GM21367 (cell line): Measurements from ENCODE around the gene TRIM47.
"Not testable (repeated sequence)": the region's sequence is repeated elsewhere in the genome, so short reads cannot be mapped to it uniquely, and the experiment has no call there.

ENCODE experiments used
- ATAC-seq: cut with Tn5 transposase; IDR thresholded peaks from one replicate; pipeline ENCODE4 v1.9.1; 2021; ENCODE audit not compliant: unreplicated experiment

Gene TRIM47

DNA sequence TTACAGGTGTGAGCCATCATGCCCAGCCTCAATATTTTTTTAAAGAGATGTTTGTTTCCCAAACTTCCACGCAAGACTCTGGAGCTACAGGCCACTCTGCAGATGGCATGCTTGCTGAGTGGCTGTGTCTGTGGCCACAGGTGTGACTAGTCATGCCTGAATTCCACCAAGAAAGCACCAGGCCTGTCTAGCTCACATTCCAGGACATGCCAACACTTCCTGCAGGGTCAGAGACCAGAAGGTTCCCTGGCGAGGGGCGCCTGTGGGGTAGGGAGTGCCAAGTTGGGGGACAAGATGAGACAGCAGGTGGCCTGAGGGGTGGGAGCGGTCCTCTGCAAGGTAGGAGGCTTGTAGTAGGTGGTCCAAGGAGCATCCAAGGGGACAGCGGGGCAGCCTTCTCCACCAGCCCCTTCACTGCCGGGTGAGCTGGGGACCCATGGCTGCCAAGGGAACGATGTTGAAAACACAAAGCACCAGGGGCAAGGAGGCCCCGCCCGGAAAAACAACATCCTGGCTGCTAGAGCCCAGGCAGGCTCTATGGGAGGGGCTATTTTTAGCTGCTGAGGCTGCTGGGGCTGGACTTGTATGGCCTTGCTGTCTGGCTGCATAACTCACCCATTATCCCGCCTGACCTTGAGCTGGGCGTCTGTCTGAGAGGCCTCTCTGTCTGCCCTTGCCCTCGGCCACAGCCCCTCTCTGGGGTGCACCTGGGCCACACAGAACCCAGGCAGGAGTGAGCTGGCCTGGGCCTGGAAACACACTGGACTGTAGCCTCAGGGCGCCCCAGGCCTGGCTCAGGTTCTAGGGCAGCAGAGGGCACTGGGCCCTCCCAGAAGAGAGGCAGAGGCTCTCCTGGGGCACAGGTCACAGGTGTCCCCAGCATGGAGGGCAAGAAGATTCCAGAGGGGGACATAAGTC is 5.7 kb downstream of the TRIM47 start:
- ATAC-seq: no peak

DNA sequence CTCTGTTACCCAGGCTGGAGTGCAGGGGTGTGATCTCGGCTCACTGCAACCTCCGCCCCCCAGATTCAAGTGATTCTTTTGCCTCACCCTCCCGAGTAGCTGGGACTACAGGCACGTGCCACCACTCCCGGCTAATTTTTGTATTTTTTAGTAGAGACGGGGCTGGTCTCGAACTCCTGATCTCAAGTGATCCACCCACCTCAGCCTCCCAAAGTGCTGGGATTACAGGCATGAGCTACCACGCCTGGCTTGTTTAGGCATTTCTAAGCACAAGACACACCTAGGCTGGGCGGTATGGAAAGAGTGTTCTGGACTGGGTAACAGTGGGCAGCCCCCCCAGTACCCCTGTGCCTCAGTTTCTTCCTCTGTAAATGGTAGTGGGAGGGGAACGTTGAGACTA is 8.2 kb downstream of the TRIM47 start:
- ATAC-seq: not testable (repeated sequence)

DNA sequence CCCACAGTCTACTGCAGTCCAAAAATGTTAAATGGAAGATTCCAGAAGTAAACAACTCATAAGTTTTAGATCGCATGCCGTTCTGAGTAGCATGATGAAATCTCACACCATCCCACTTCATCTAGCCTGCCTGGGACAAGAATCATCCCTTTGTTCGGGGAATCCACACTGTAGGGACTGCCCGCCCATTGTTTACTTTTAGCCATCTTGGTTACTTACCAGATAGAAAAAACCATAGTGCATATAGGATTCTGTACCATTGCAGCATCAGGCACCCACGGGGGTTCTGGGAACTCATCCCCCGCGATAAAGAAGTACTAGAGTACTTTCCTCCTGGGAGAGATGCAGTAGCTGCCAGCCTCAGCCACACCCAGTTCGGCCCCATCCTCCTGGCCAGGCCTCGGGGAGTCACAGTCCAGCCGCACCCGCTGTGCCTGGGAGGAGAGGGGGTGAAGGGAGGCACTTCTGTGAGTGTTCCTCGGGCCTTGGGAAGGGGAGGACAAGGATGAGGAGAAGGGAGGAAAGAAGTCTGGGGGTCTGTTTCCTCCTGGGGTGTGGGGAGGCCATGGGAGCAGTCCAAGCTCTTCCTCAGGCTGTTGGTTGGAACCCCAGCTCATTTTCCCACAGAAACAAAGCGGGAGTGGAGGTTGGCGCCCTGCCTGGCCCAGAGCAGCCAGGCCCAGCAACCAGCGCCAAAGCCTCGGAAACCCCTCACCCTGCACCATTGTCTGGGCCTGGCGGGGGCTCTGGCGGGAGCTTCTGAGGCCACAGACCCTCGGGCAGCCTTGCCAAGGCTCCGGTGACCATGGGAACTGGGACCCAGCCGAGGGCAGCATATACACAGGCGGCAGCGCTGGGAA is 8.9 kb downstream of the TRIM47 start:
- no peak for ATAC-seq

DNA sequence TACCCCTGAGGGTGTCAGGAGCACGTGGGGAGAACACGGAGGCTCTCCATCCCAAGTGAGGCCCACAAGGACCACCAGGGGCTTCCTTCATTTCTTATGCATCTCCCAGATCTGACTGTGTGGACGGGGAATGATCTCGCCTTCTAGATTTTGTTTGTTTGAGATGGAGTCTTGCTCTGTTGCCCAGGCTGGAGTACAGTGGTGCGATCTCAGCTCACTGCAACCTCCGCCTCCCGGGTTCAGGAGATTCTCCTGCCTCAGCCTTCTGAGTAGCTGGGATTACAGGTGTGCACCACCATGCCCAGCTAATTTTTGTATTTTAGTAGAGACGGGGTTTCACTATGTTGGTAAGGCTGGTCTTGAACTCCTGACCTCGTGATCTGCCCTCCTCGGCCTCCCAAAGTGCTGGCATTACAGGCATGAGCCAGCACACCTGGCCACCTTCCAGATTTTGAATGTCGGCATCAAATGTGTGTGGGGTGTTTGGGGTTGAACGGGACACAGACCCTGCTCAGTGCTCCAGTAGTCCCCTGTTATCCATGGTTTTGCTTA is 9.6 kb downstream of the TRIM47 start:
- ATAC-seq: not testable (repeated sequence)

DNA sequence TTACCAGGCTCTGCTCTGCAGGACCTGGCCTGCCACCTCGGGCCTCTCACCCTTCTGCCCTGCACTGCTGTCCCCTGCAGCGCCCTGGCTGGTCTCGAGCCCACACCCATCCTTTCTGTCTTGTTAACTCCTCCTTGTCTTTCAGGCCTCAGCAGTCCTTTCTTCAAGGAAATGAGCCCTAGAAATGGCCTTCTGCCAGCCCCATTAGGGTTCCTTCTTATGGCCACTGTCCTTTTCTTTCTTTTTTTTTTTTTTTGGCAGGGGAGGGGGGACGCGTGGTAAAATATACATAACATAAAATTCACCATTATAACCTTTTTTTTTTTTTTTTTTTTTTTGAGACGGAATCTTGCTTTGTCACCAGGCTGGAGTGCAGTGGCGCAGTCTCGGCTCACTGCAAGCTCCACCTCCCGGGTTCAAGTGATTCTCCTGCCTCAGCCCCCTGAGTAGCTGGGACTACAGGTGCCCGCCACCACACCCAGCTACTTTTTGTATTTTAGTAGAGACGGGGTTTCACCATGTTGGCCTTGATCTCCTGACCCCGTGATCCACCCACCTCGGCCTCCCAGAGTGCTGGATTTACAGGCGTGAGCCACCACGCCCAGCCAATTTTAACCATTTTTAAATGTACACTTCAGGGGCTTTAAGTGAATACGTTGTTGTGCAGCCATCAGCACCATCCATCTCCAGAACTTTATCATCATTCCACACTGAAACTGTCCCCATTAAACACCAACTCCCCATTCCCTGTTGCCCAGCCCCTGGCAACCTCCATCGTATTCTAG is 12.8 kb downstream of the TRIM47 start:
- ATAC-seq: not testable (repeated sequence)

DNA sequence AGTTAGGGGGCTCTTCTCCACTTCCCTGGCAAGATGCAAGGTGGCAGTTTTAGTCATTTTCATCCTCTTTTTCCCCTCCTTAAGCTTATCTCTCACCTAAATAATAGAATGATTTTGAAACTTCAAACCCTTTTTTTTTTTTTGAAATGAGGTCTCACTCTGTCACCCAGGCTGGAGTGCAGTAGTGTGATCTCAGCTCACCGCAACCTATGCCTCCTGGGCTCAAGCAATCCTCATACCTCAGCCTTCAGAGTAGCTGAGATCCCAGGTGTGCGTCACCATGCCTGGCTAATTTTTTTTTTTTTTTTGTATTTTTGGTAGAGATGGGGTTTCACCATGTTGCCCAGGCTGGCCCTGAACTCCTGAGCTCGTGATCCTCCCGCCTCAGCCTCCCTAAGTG is 13.5 kb downstream of the TRIM47 start:
- peak; percentile 25 for ATAC-seq

DNA sequence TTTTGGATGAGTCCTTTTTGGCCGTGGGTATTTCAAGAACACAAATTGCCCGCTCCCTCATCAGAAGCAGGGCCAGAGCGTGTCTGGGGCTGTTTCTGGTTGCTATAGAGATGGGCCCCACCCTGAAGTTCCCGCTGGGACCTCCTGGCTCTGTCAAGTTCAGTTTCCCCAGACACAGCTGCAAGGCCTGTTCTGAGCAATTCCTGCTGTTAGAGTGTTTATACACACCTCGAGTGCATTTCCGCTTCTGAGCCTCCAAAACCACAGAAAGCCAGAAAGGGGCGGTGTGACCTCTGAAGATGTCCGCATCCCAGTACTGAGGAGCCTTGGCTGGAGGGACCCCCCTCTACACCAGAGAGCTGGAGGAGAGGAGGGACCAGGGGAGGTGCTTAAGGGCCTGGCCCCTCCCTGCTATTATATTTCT is 13.9 kb downstream of the TRIM47 start:
- peak; percentile 81 for ATAC-seq

DNA sequence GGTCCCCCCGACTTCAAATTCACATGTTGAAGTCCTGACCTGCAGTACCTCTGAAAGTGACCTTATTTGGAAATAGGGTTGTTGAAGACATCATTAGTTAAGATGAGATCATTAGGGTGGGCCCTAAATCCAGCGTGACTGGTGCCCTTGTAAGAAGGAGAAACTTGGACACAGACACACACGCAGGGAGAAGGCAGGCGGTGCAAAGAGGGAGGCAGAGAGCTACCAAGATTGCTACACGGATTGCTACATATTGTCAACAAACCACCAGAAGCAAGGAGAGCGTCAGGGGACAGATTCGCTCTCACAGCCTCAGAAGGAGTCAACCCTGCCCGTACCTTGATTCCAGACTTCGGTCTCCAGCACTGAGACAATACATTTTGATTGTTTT is 16.5 kb downstream of the TRIM47 start:
- no peak for ATAC-seq

DNA sequence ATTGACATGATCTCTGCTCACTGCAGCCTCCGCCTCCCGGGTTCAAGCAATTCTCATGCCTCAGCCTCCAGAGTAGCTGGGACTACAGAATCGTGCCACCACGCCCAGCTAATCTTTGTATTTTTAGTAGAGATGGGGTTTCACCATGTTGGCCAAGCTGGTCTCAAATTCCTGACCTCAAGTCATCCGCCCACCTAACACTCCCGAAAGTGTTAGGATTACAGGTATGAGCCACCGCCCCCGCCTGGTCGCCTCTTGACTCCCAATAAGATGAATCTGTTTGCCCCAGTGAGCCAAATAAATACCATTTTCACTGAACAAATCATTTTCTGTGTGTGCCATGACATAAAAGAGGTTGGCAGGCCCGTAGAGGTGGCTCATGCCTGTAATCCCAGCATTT is 19.0 kb downstream of the TRIM47 start:
- ATAC-seq: not testable (repeated sequence)

DNA sequence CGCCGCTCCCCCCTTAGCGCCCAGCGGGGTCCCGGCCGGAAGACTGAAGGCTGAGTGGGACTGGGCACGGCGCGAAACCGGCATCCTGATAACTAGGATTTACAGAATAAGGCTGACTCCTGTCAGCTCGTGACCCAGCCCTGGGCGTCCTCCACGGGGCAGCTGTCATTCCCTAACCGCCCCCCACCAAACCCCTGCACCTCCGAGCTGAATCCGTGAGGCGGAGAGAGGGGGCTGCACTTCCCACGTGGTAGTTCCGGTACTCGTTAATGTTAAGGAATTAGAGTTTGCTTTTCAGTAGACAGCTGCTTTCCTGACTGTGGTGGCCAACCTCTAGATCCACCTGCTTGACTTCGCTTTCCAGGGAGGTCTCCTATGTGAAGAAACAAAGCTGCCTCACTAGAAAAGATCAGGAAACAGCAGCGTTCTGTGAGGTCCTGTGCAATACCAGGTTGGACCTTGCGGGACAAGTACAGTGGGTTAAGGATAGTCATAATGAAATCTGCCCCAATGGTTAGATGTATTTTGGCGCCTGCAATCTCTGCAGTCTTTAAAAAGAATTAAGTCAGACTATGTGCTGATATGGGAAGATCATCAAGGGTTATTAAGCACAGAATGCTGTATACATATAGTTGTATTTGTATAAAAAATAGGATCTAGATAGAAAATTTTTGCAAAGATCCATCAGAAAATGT is 22.2 kb downstream of the TRIM47 start:
- ATAC-seq: peak; percentile 1

DNA sequence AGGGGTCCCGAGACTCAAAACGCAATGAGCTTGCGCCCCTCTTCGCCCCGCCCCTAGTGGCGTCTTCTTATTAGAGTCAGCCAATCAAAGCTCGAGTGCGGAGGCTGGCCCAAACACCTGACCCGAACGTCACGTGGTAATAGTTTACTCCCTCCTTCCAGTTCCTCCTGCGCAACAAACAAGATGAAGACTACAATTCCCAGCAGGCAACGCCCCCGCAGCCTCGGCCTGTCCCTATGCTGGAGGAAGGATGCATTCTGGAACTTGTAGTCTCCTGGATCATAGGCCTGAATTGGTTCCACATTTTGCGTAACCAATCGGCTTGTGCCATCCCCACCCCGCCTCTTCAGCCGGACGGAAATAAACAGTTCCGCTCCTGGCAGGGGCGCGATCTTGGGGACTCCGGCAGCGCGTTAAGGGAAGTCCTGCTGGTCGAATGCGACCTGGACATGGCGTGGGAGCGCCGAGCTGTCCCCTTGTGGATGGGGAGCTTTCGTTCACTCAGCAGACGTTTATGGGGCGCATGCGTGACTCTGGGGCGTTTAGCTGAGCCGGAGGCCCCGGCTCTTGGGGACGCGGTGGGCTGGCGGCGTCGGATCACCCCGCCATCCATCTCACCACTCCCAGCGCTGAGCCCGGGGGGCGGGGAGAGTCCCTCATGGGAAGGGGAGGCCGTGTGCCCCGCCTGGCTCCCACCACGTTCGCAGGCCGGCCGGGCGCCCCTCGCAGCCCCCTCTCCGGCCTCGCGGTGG is 22.9 kb downstream of the TRIM47 start, which contains the start of gene WBP2:
Gene WBP2, minus strand, starts transcription at position 26 of the 752 bp plus-strand sequence. CDS start 38 bp downstream, outside the sequence.
- ATAC-seq: peak; percentile 82

DNA sequence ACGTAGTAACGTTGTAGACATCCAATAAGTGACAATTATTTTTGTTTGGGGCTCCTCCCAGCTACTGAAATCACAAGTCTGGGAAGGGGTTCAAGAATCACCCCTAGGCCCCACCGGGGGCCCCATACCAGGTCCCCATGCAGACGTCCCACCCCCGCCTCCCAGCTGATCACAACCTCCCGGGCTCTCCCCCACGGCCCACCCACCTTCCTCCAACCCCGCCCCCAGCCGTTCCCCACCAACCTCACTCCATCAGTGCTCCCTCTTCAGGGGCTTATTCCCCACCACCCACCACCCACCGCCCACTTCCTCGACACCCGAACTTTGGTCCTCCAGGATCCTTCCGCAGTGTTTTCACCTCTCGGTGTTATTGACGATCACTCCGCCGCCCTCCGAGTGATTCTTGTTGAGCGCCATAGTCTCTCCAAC is 23.5 kb downstream of the TRIM47 start:
- ATAC-seq: no peak

DNA sequence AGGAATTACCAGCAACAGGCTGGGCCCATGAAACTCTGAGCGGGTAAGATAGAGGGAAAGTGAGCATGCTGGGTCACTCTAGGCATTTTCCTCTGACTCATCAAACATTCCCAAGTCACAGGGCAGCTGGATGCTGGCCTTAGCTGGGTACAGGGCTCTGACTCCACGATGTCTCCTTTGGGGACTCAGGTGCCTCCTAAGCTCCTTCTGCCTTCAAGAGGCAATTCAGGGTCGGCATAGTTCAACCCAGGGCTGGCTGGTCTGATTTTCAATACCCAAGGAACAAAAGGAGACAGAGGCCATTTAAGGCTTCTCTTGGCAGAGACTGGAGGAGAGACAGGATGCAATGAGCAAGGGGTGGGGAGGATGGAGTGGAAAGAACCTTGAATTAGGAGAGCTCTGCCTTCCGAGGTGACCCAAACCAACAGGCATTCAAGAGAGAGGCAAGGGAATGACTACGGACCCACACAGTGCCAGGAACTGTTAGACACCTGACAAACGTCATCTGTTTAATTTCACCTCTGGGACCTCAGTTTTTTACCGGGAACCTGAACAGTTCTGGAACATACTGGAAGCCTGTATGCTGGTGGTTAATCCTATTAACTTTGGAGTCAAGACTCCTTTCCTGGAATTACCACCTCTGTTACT is 24.2 kb downstream of the TRIM47 start:
- ATAC-seq: no peak

DNA sequence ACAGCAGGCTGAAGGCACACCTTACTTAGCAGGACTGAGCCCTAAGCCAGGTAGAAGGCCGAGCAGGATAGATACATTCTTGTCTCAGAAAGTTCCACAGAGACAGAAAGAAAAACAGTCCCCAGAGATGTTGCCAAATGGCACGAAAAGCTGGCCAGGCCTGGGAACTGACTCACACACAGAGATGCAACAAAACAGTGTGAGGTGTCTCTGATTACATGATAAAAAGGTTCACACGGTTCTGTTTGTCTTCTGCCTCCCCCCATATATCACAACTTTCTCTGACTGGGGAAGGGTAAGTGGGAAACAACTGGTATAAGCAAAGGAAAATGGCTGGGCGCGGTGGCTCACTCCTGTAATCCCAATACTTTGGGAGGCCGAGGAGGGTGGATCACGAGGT is 24.9 kb downstream of the TRIM47 start:
- no peak for ATAC-seq

DNA sequence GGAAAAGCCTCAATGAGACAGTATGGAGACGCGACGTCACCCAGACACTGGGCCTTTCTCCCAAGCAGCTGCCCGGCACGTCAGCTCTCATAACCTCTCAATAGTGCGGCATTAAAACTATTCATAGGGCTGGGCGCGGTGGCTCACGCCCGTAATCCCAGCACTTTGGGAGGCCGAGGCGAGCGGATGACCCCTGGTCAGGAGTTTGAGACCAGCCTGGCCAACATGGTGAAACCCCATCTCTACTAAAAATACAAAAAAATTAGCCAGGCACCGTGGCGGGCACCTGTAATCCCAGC is 26.7 kb downstream of the TRIM47 start:
- not testable (repeated sequence) for ATAC-seq

DNA sequence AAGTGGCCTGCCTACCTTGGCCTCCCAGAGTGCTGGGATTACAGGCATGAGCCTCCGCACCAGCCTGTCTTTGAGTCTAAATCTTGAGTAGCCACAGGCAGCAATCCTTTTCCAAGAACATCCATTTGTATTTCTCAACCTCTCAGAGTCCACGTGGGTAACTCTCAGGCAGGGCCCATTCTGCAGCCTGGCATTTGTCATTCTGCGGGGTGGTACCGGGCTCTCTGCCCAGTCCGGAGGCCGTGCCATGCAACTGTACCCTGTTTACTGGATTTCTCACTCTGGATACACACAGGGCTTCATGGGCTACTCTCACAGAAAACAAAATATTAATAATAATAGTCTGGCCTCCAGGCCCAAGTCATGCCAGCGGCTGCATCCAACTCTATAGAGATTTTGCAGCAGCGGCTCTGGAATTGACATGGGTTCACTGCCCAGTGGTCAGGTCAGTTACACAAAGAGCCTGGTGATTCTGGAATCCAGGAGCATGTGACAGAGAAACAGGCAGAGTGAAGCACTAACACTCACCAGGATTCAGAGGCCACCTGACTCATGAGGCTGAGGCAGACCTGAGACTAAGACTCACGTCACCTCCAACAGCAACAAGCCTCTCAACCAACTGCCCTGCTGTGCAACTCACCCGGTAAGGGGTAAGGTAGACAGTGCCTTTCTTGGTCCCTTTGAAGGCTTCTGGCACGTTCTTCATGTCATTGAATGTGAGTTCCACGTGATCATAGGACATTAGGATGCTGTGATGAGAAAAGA is 27.3 kb downstream of the TRIM47 start:
- no peak for ATAC-seq

DNA sequence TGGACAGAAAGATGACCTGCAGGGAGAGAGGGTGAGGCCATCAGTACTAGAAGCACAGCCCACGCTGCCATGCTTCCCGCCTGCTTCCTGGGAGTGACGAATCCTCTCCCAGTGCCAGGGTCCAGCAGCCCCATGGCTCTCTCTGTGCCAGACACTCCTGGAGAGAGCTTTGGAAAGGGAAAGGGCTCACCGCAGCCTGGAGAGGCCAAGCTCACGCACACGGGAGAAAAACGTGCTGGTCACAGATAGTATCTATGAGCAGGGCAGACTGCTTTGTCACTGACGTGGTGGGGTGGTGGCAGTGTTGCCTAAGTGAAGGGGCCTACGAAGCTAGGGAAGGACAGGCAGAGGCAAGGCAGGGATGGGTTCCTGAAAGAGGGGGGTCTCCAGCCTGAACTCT is 28.7 kb downstream of the TRIM47 start:
- ATAC-seq: no peak

DNA sequence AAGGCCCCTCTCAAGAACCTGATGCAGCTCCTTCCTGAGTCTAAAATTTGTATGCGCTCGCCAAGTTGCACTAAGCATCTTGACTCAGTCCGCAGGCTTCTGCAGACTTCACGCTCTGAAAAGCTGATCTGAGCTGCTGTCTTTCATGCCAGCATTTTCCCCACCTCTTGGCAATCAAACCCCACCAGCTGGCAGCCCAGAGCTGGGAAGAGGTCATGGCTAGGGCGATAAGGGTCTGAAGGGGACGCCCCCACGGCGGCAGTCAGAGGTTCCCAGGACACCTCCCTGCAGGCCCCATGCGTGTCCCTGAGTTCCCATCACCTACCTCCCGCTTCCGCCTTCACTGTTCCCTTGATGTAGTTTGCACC is 29.1 kb downstream of the TRIM47 start:
- ATAC-seq: no peak
